Hepatocyte (in vitro differentiated cells): ENCODE data around the gene CHST11. TPM values are rescaled to one million over a fixed set of nuclear protein-coding genes. Genes with fewer than 3 reads are reported as not detected.

Source experiments
- DNase-seq: peaks from one replicate; pipeline ENCODE4 v3.0.0-alpha.2; 2016; ENCODE audit warnings: low spot score
- H2AFZ ChIP-seq: fragments of 200-600 bp; sonication (generic); 2 replicates; pipeline ENCODE4 v1.6.0; 2016; ENCODE audit warnings: antibody characterized with exemption, mild to moderate bottlenecking
- H3K27ac ChIP-seq: fragments of 200-600 bp; sonication (generic); 2 replicates; pipeline ENCODE4 v1.5.1; 2016; ENCODE audit warnings: mild to moderate bottlenecking
- H3K27me3 ChIP-seq: fragments of 200-600 bp; sonication (generic); 2 replicates; pipeline ENCODE4 v1.6.1; 2016
- H3K36me3 ChIP-seq: fragments of 200-600 bp; sonication (generic); replicated peaks from 2 replicates; pipeline ENCODE4 v1.5.1; 2016; ENCODE audit warnings: low read depth; ENCODE audit not compliant: insufficient read depth
- H3K4me1 ChIP-seq: fragments of 200-600 bp; sonication (generic); 2 replicates; pipeline ENCODE4 v1.5.1; 2016; ENCODE audit warnings: mild to moderate bottlenecking, moderate library complexity; ENCODE audit not compliant: insufficient read depth
- H3K4me2 ChIP-seq: fragments of 200-600 bp; sonication (generic); 2 replicates; pipeline ENCODE4 v1.6.0; 2016
- H3K4me3 ChIP-seq: fragments of 200-600 bp; sonication (generic); 2 replicates; pipeline ENCODE4 v1.5.1; 2016; ENCODE audit warnings: mild to moderate bottlenecking
- H3K79me2 ChIP-seq: fragments of 200-600 bp; sonication (generic); 2 replicates; pipeline ENCODE4 v1.6.0; 2017; ENCODE audit warnings: mild to moderate bottlenecking
- H3K9me2 ChIP-seq: fragments of 200-600 bp; sonication (generic); replicated peaks from 2 replicates; pipeline ENCODE4 v1.6.0; 2017; ENCODE audit warnings: mild to moderate bottlenecking; ENCODE audit not compliant: insufficient read depth
- H3K9me3 ChIP-seq: fragments of 200-600 bp; sonication (generic); 2 replicates; pipeline ENCODE4 v1.5.1; 2016; ENCODE audit warnings: low read depth, mild to moderate bottlenecking
- H4K20me1 ChIP-seq: fragments of 200-600 bp; sonication (generic); 2 replicates; pipeline ENCODE4 v1.6.0; 2016; ENCODE audit warnings: mild to moderate bottlenecking; ENCODE audit not compliant: insufficient read depth, poor library complexity, severe bottlenecking
- EZH2 ChIP-seq: fragments of 200-600 bp; sonication (generic); IDR thresholded peaks from 2 replicates; pipeline ENCODE4 v1.6.1; 2016; ENCODE audit warnings: antibody characterized with exemption, mild to moderate bottlenecking, borderline replicate concordance
- EZH2phosphoT487 ChIP-seq: fragments of 200-600 bp; sonication (generic); IDR thresholded peaks from one replicate; pipeline ENCODE4 v1.6.1; 2018; ENCODE audit warnings: antibody characterized with exemption, mild to moderate bottlenecking, low read depth, moderate library complexity; ENCODE audit not compliant: unreplicated experiment, severe bottlenecking
- whole genome bisulfite sequencing: methylation state at CpG from one replicate; pipeline ENCODE4 v1.1.6; 2016; ENCODE audit warnings: low lambda C conversion rate; ENCODE audit errors: missing lambda C conversion rate; 5-methylcytosine and 5-hydroxymethylcytosine counted together
- polyA plus RNA-seq: library from polyadenylated mRNA; unstranded; fragments of >200 nt; fragmentation: Nextera tagmentation; extraction: Ambion mirVana; gene quantifications from 2 replicates; pipeline ENCODE4 v1.2.1, GENCODE V29; 2016
- total RNA-seq: library from RNA; depleted of rRNA; stranded (reverse); fragments of >200 nt; gene quantifications from 2 replicates; pipeline ENCODE4 v1.2.3, GENCODE V29; 2014
- TF ChIP-seq, protein P1 (sequence below): fragments of 200-600 bp; sonication (generic); IDR thresholded peaks from 2 replicates; pipeline ENCODE4 v1.5.1; 2016; ENCODE audit warnings: antibody characterized with exemption, mild to moderate bottlenecking; ENCODE audit not compliant: poor library complexity

CHST11 gene
- total and polyA plus RNA-seq, 2 experiments from 2014 or later = 5.2 to 8.9 TPM

- H3K4me3 ChIP-seq = no peak overlapping the region
- no peak overlapping the region for H2AFZ ChIP-seq
- no peak overlapping the region for H3K27ac ChIP-seq
- H3K27me3 ChIP-seq = no peaks in the 10 kb centered on the region
- no peaks in the 10 kb centered on the region for H3K9me3 ChIP-seq
- H4K20me1 ChIP-seq = no peaks in the 10 kb centered on the region
- WGBS = 78% methylated on average over 6 of the region's 6 CpGs
- TF ChIP-seq EZH2 (no peak), EZH2phosphoT487 (no peak)
- TF ChIP-seq, protein P1, sequence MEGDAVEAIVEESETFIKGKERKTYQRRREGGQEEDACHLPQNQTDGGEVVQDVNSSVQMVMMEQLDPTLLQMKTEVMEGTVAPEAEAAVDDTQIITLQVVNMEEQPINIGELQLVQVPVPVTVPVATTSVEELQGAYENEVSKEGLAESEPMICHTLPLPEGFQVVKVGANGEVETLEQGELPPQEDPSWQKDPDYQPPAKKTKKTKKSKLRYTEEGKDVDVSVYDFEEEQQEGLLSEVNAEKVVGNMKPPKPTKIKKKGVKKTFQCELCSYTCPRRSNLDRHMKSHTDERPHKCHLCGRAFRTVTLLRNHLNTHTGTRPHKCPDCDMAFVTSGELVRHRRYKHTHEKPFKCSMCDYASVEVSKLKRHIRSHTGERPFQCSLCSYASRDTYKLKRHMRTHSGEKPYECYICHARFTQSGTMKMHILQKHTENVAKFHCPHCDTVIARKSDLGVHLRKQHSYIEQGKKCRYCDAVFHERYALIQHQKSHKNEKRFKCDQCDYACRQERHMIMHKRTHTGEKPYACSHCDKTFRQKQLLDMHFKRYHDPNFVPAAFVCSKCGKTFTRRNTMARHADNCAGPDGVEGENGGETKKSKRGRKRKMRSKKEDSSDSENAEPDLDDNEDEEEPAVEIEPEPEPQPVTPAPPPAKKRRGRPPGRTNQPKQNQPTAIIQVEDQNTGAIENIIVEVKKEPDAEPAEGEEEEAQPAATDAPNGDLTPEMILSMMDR = no peak
- no peaks in the 10 kb centered on the region for H3K36me3 ChIP-seq
- H3K4me2 ChIP-seq = no peak overlapping the region
- H3K4me1 ChIP-seq = peaks cover 6% of the 10 kb centered on the region
- no peak for DNase-seq
- no peaks in the 10 kb centered on the region for H3K9me2 ChIP-seq
- H3K79me2 ChIP-seq = no peaks in the 10 kb centered on the region
These were observed 43.4 kb upstream of the CHST11 start for GRCh38 chr12:104413330-104413729.

GRCh38 chr12:104414581-104415341, 42.0 kb upstream of the CHST11 start:
- TF ChIP-seq, protein P1 = no peak

GRCh38 chr12:104415342-104415980, 41.3 kb upstream of the CHST11 start:
- no peaks in the 10 kb centered on the region for H4K20me1 ChIP-seq
- no peak overlapping the region for H3K4me3 ChIP-seq
- DNase-seq = no peak
- no peak overlapping the region for H3K27ac ChIP-seq
- H3K27me3 ChIP-seq = no peaks in the 10 kb centered on the region
- H2AFZ ChIP-seq = no peak overlapping the region
- no peaks in the 10 kb centered on the region for H3K36me3 ChIP-seq
- no peaks in the 10 kb centered on the region for H3K9me2 ChIP-seq
- no peaks in the 10 kb centered on the region for H3K79me2 ChIP-seq
- no peak for TF ChIP-seq EZH2
- TF ChIP-seq EZH2phosphoT487 = no peak
- TF ChIP-seq, protein P1 = no peak
- H3K4me2 ChIP-seq = no peak overlapping the region
- 86% methylated on average over 9 of the region's 9 CpGs for WGBS
- no peaks in the 10 kb centered on the region for H3K4me1 ChIP-seq
- H3K9me3 ChIP-seq = no peaks in the 10 kb centered on the region

More at GRCh38 chr12:104414581-104415341, 42.0 kb upstream of the CHST11 start:
- H2AFZ ChIP-seq = no peak overlapping the region
- H3K9me3 ChIP-seq = no peaks in the 10 kb centered on the region
- H3K27me3 ChIP-seq = no peaks in the 10 kb centered on the region
- WGBS = 37% methylated on average over 6 of the region's 6 CpGs
- no peak overlapping the region for H3K27ac ChIP-seq
- DNase-seq = no peak
- H3K4me2 ChIP-seq = no peak overlapping the region
- no peaks in the 10 kb centered on the region for H4K20me1 ChIP-seq
- no peaks in the 10 kb centered on the region for H3K9me2 ChIP-seq
- H3K36me3 ChIP-seq = no peaks in the 10 kb centered on the region
- H3K4me3 ChIP-seq = no peak overlapping the region
- H3K79me2 ChIP-seq = no peaks in the 10 kb centered on the region
- no peaks in the 10 kb centered on the region for H3K4me1 ChIP-seq
